Naive B cell (primary cell): ENCODE results near the gene TEX264. TPM values are rescaled to one million over a fixed set of nuclear protein-coding genes. Genes with fewer than 3 reads are reported as not detected.

Experiments
- ATAC-seq, 2 donors: fragments of 150-1000 bp; cut with Tn5 transposase; 2 replicates each; pipeline ENCODE4 v1.10.0; 2021; ENCODE audit warnings: low read depth in 2 of 2, mild to moderate bottlenecking in 2 of 2, moderate library complexity in 2 of 2
- DNase-seq: peaks from one replicate; pipeline ENCODE4 v3.0.0; 2022
- H3K27ac Mint-ChIP-seq, 6 donors: one replicate each; pipeline ENCODE4 v1.8.0; 2020 to 2022; ENCODE audit warnings: mild to moderate bottlenecking in 6 of 6, mixed read lengths in 6 of 6, moderate library complexity in 5 of 6, inconsistent platforms in 2 of 6
- H3K27me3 Mint-ChIP-seq, 3 donors: one replicate each; pipeline ENCODE4 v1.8.0; 2021 to 2022; ENCODE audit warnings: mixed read lengths in 3 of 3, mild to moderate bottlenecking in 1 of 3
- H3K36me3 Mint-ChIP-seq, 2 donors: one replicate each; pipeline ENCODE4 v1.8.0; 2020 to 2022; ENCODE audit warnings: mixed read lengths in 2 of 2, inconsistent platforms in 1 of 2, mild to moderate bottlenecking in 1 of 2
- H3K4me1 Mint-ChIP-seq, 3 donors: one replicate each; pipeline ENCODE4 v1.8.0; 2020 to 2022; ENCODE audit warnings: mixed read lengths in 3 of 3, inconsistent platforms in 1 of 3, mild to moderate bottlenecking in 1 of 3, moderate library complexity in 1 of 3
- H3K4me3 Mint-ChIP-seq, 8 donors: one replicate each; pipeline ENCODE4 v1.8.0; 2020 to 2022; ENCODE audit warnings: mild to moderate bottlenecking in 8 of 8, mixed read lengths in 8 of 8, moderate library complexity in 8 of 8, inconsistent platforms in 2 of 8
- H3K9me3 Mint-ChIP-seq, 7 donors: one replicate each; pipeline ENCODE4 v1.8.0; 2020 to 2022; ENCODE audit warnings: mixed read lengths in 7 of 7, mild to moderate bottlenecking in 5 of 7, inconsistent platforms in 2 of 7, moderate library complexity in 1 of 7
- polyA plus RNA-seq, 6 donors: library from polyadenylated mRNA; unstranded; fragments of 300-500 nt; fragmentation: Illumina TruSeq; gene quantifications; one replicate each; pipeline ENCODE4 v1.2.3, GENCODE V29; 2021; ENCODE audit warnings: low read depth in 6 of 6

TEX264 gene
- polyA plus RNA-seq, 6 donors from 2014 or later = 69.7 to 101 (median 87.2) TPM

- no peak for DNase-seq
- Mint-ChIP-seq H3K36me3 (peaks cover 0 to 11% of the 10 kb centered on the region in 2 donors), H3K4me1 (peaks cover 63 to 93% (median 85%) of the 10 kb centered on the region in 3 donors), H3K9me3 (no peaks in the 10 kb centered on the region), H3K27me3 (no peaks in the 10 kb centered on the region), H3K27ac (peak overlapping the region in 4 of 6 donors; percentile 42 to 82 (median 58)), H3K4me3 (no peak overlapping the region)
- no peak for ATAC-seq
Observed at GRCh38 chr3:51678641-51679040, 7.6 kb downstream of the TEX264 start.

GRCh38 chr3:51679318-51679717, 8.3 kb downstream of the TEX264 start:
- ATAC-seq = no peak
- DNase-seq = no peak
- H3K27me3 Mint-ChIP-seq = no peaks in the 10 kb centered on the region
- H3K27ac Mint-ChIP-seq = peak overlapping the region in 5 of 6 donors; percentile 60 to 93 (median 62)
- peaks cover 0 to 11% of the 10 kb centered on the region in 2 donors for H3K36me3 Mint-ChIP-seq
- peak overlapping the region in 2 of 8 donors; percentile 24 to 36 for H3K4me3 Mint-ChIP-seq
- H3K9me3 Mint-ChIP-seq = no peaks in the 10 kb centered on the region
- peaks cover 61 to 90% (median 85%) of the 10 kb centered on the region in 3 donors for H3K4me1 Mint-ChIP-seq

DNA sequence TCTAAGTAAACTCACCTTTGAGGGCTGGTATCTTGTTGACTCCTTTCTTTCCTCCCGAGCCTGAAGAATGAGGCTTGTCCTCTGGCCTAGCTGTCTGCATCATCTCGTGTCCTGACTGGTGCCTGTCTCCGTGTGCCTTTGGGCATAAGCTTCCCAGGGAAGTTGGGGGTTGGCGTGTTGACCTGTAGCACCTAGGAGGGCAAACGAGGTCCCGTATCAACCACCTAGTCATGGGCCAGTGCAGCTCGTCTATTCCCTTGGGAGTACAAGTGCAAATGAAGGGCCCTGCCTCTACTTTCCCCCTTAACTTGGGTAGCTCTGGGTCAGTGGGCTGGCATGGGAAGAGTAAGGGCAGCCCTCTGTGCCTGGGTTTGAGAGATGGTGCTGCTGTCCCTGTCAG, 8.7 kb downstream of the TEX264 start:
- ATAC-seq (no peak), DNase-seq (no peak)
- Mint-ChIP-seq H3K4me3 (peak overlapping the region in 4 of 8 donors; percentile 18 to 54 (median 23)), H3K27ac (peak overlapping the region; percentile 60 to 93 (median 70)), H3K4me1 (peaks cover 60 to 89% (median 82%) of the 10 kb centered on the region in 3 donors), H3K27me3 (no peaks in the 10 kb centered on the region), H3K36me3 (peaks cover 0 to 11% of the 10 kb centered on the region in 2 donors), H3K9me3 (no peaks in the 10 kb centered on the region)

DNA sequence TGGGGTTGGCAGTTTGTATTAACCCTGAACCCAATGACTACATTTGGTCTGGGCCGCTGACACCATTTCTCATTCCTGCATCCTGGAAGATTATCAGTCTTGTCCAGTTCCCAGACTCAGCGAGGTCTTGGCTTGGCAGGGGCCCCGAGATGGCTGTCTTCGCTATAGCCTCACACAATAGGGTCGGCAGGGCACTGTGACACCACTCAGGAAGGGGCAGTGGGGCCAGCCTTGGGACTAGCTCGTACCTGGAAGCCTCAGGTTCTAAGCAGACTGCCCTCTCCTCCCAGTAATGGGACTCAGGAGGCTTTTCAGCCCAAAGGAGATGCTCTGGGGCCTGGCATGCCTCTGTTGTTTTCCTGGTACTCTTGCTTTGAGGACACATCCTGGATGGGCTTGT, 9.1 kb downstream of the TEX264 start:
- Mint-ChIP-seq H3K4me1 (peaks cover 61 to 89% (median 82%) of the 10 kb centered on the region in 3 donors), H3K27ac (peak overlapping the region; percentile 56 to 93 (median 83)), H3K27me3 (no peaks in the 10 kb centered on the region), H3K36me3 (peaks cover 0 to 11% of the 10 kb centered on the region in 2 donors), H3K9me3 (no peaks in the 10 kb centered on the region), H3K4me3 (peak overlapping the region in 4 of 8 donors; percentile 18 to 70 (median 38))
- DNase-seq = no peak
- no peak for ATAC-seq

- Mint-ChIP-seq H3K27ac (peak overlapping the region; percentile 56 to 97 (median 90)), H3K9me3 (no peaks in the 10 kb centered on the region), H3K36me3 (peaks cover 0 to 7% of the 10 kb centered on the region in 2 donors), H3K4me3 (peak overlapping the region in 6 of 8 donors; percentile 60 to 83 (median 79)), H3K27me3 (no peaks in the 10 kb centered on the region), H3K4me1 (peaks cover 61 to 89% (median 82%) of the 10 kb centered on the region in 3 donors)
- no peak for ATAC-seq
- no peak for DNase-seq
Observed at GRCh38 chr3:51680663-51681230, 9.7 kb downstream of the TEX264 start.

DNA sequence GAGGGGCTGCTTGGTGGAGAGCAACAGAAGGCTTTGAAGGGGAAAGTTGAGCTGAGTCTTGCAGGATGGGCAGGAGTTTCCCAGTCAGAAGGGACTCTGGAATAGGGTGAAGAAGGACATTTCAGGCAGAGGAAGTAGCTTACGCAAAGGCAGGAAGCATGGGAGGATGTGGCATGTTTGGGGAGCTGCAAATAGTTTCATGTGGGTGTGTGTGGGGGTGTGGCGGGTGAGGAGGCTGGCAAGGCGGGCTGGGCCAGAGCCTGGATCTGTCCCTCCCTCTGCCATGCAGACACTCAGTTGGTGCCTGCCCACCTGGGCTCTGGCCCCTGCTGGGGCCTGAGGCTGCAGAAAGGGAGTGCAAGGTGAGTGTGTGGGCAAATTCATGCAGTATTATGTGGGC, 10.4 kb downstream of the TEX264 start:
- H3K9me3 Mint-ChIP-seq = no peaks in the 10 kb centered on the region
- H3K27ac Mint-ChIP-seq = peak overlapping the region in 5 of 6 donors; percentile 39 to 97 (median 92)
- H3K4me1 Mint-ChIP-seq = peaks cover 62 to 90% (median 82%) of the 10 kb centered on the region in 3 donors
- H3K36me3 Mint-ChIP-seq = no peaks in the 10 kb centered on the region
- ATAC-seq (no peak), DNase-seq (no peak)
- no peaks in the 10 kb centered on the region for H3K27me3 Mint-ChIP-seq
- H3K4me3 Mint-ChIP-seq = peak overlapping the region; percentile 37 to 90 (median 79)

DNA sequence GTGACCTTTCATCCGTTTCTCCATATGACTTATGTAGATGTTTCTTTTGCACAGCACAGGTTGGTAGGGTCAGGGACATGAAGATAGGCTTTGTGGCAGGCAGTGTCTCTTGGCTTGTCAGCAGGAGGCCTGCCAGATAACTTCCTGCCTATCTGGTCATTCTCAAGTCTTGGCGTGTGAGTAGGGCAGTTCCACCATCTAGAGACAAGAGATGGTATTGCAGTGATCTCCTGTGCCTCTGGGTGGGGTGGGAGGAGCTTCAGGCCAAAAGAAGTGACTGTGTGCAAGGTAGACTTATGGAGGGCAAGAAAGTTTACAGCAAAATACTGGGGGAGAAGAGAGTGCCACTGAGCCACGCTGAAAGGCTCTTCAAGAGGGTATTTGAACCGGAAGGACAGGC, 11.0 kb downstream of the TEX264 start:
- peak; percentile 68 to 69 for ATAC-seq
- no peaks in the 10 kb centered on the region for H3K9me3 Mint-ChIP-seq
- no peaks in the 10 kb centered on the region for H3K36me3 Mint-ChIP-seq

DNA sequence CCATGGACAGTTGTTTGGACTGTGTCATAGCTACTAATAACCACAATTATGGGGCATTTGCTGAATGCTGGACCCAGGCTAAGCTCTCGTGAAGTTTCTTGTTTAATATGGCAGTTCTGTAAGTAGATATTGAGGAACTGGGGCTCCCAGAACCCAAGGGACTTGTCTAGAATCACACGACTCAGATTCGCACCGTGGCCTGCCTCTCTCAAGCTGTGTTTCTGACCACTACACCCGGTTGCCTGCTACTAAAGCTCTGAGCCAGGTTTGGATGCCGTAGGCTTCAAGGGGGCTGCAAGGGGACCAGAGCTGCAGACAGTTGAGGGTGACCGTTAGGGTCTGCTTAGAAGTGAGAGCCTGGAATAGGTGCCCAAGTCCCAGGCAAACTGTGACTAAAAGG, 11.5 kb downstream of the TEX264 start:
- peaks cover 69 to 92% (median 91%) of the 10 kb centered on the region in 3 donors for H3K4me1 Mint-ChIP-seq
- H3K4me3 Mint-ChIP-seq = peak overlapping the region in 2 of 8 donors; percentile 77 to 83
- ATAC-seq (no peak), DNase-seq (no peak)
- H3K27me3 Mint-ChIP-seq = no peaks in the 10 kb centered on the region
- no peaks in the 10 kb centered on the region for H3K9me3 Mint-ChIP-seq
- H3K36me3 Mint-ChIP-seq = no peaks in the 10 kb centered on the region
- H3K27ac Mint-ChIP-seq = peak overlapping the region in 5 of 6 donors; percentile 3 to 93 (median 62)

More for the DNA sequence above, 11.0 kb downstream of the TEX264 start:
- peak overlapping the region in 7 of 8 donors; percentile 7 to 90 (median 81) for H3K4me3 Mint-ChIP-seq
- peaks cover 66 to 92% (median 88%) of the 10 kb centered on the region in 3 donors for H3K4me1 Mint-ChIP-seq
- peak; percentile 82 for DNase-seq
- peak overlapping the region; percentile 28 to 93 (median 64) for H3K27ac Mint-ChIP-seq
- no peaks in the 10 kb centered on the region for H3K27me3 Mint-ChIP-seq

DNA sequence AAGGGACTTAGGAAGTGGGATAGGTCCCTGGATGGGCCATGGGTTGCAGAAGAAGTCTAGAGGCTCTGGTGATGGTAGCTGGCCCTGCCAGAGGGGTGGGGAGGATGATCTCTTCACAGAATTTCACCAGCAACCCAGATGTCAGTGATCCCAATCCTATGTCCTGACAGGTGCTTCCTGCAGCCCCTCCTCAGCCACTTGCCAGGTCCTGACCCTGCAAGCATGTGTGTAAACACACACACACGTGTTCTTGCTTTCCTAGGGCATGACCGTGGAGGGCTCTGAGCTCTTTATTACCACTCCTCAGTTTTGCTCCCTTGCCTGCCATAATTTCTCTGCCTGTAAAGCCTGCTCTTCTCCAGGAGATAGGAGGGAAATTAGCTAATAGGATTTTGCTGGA, 12.5 kb downstream of the TEX264 start:
- H3K4me1 Mint-ChIP-seq = peaks cover 73 to 93% (median 91%) of the 10 kb centered on the region in 3 donors
- H3K9me3 Mint-ChIP-seq = no peaks in the 10 kb centered on the region
- H3K36me3 Mint-ChIP-seq = peaks cover 0 to 5% of the 10 kb centered on the region in 2 donors
- peak overlapping the region in 3 of 6 donors; percentile 10 to 47 (median 44) for H3K27ac Mint-ChIP-seq
- peak overlapping the region in 1 of 8 donors; percentile 19 for H3K4me3 Mint-ChIP-seq
- ATAC-seq (no peak), DNase-seq (no peak)
- H3K27me3 Mint-ChIP-seq = no peaks in the 10 kb centered on the region

DNA sequence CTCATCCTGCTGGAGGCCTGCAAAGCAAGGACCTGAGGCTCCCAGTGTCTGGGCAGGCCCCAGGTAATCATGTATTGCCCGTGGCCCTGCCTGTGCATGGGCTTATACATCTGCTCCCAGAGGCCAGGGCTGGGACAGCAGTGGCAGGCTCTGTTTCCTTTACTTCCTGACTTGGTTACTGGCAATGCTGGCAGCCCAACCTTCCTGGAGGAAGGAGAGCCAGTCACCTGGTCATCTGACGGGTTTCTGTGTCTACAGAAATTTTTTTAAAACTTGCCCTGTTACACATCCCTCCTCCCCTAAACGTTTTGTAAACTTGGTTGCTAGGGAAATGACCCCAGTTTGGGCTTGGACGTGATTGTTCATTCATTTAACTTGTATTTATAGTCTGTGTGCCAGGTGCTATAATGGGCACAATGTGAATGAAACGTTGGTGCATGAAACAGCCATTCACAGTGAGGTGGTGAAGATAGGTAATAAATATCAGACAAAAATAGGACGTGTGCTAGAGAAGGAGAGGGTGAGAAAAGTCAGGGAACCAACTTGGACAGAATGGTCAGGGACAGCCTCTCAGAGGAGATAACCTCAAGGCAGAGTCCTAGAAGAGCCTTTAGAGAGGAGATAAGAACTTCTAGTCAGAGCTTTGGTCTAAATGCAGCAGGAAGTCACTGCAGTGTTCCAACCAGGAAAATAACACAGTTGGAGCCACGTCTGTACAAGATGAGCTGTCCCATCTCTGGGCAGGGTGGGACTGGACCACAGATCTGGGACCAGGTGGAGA, 14.1 kb downstream of the TEX264 start:
- no peak for DNase-seq
- no peak for ATAC-seq
- Mint-ChIP-seq H3K4me3 (peak overlapping the region in 7 of 8 donors; percentile 41 to 93 (median 77)), H3K27me3 (no peaks in the 10 kb centered on the region), H3K4me1 (peaks cover 66 to 83% (median 78%) of the 10 kb centered on the region in 3 donors), H3K9me3 (no peaks in the 10 kb centered on the region), H3K27ac (peak overlapping the region; percentile 94 to 99 (median 96)), H3K36me3 (peaks cover 0 to 7% of the 10 kb centered on the region in 2 donors)

DNA sequence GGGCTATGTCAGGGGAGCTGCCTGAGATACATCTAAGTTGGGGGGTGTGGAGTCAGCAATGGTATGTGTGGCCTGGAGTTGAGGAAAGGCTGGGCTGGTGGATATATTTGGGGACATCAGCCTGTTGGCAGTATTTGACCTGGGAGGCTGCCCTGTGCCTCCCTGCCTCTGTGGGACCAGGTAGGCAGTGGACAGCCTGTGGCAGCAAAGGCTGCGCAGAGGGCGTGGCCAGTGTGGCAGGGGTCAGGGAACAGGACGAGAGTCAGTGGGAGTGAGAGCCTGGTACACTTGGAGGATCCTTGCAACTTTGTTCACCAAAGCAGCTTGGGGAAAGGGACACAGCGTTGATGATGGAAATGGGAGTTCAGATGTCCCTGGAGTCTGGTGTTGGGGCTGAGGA, 15.0 kb downstream of the TEX264 start:
- DNase-seq (no peak), ATAC-seq (no peak)
- peak overlapping the region; percentile 50 to 93 (median 77) for H3K4me3 Mint-ChIP-seq
- peaks cover 59 to 74% (median 69%) of the 10 kb centered on the region in 3 donors for H3K4me1 Mint-ChIP-seq
- no peaks in the 10 kb centered on the region for H3K27me3 Mint-ChIP-seq
- H3K9me3 Mint-ChIP-seq = no peaks in the 10 kb centered on the region
- H3K27ac Mint-ChIP-seq = peak overlapping the region; percentile 94 to 99 (median 96)
- peaks cover 0 to 7% of the 10 kb centered on the region in 2 donors for H3K36me3 Mint-ChIP-seq

GRCh38 chr3:51686512-51687215, 15.6 kb downstream of the TEX264 start:
- H3K27ac Mint-ChIP-seq = peak overlapping the region; percentile 94 to 99 (median 96)
- DNase-seq (peak; percentile 74), ATAC-seq (peak; percentile 92 to 97)
- H3K4me1 Mint-ChIP-seq = peaks cover 52 to 68% (median 63%) of the 10 kb centered on the region in 3 donors
- H3K4me3 Mint-ChIP-seq = peak overlapping the region; percentile 50 to 93 (median 77)
- no peaks in the 10 kb centered on the region for H3K9me3 Mint-ChIP-seq
- no peaks in the 10 kb centered on the region for H3K27me3 Mint-ChIP-seq
- H3K36me3 Mint-ChIP-seq = peaks cover 0 to 7% of the 10 kb centered on the region in 2 donors
